ENCODE data around the gene SRGAP3.

GRCh38 chr3:8942115-8942514 is 307.3 kb downstream of the SRGAP3 start:
- TF ChIP-seq CTCF (IDR thresholded peaks at IDR 0.05; ENCODE audit: low read length) = no peak
- TF ChIP-seq EZH2 (IDR thresholded peaks at IDR 0.05; ENCODE audit: borderline replicate concordance, low read length) = no peak
